Ishikawa (cell line): Measurements from ENCODE around the gene RAB44.

Experiments used
- CEBPB ChIP-seq: IDR thresholded peaks from 2 replicates; pipeline ENCODE4 v1.6.1; 2012
- CREB1 ChIP-seq: IDR thresholded peaks from 2 replicates; pipeline ENCODE4 v1.6.1; 2012; ENCODE audit warnings: low read depth
- EGR1 ChIP-seq: IDR thresholded peaks from 2 replicates; pipeline ENCODE4 v1.6.1; 2012
- EP300 ChIP-seq: IDR thresholded peaks from 2 replicates; pipeline ENCODE4 v1.6.1; 2012; ENCODE audit warnings: borderline replicate concordance
- FOXM1 ChIP-seq: IDR thresholded peaks from 2 replicates; pipeline ENCODE4 v1.6.1; 2012; ENCODE audit warnings: low read depth, borderline replicate concordance
- MAX ChIP-seq: IDR thresholded peaks from 2 replicates; pipeline ENCODE4 v1.6.1; 2012
- RAD21 ChIP-seq: IDR thresholded peaks from 2 replicates; pipeline ENCODE4 v1.6.1; 2012; ENCODE audit warnings: low read depth
- REST ChIP-seq: IDR thresholded peaks from 2 replicates; pipeline ENCODE4 v1.6.1; 2012; ENCODE audit warnings: low read depth, mild to moderate bottlenecking
- TAF1 ChIP-seq: IDR thresholded peaks from 2 replicates; pipeline ENCODE4 v1.6.1; 2012; ENCODE audit warnings: low read depth, mild to moderate bottlenecking
- TCF12 ChIP-seq: IDR thresholded peaks from 2 replicates; pipeline ENCODE4 v1.6.1; 2012; ENCODE audit warnings: low read depth
- TEAD4 ChIP-seq: IDR thresholded peaks from 2 replicates; pipeline ENCODE4 v1.6.1; 2012
- USF1 ChIP-seq: IDR thresholded peaks from 2 replicates; pipeline ENCODE4 v1.6.1; 2012
- YY1 ChIP-seq: IDR thresholded peaks from 2 replicates; pipeline ENCODE4 v1.6.1; 2012; ENCODE audit warnings: low read depth
- ZBTB7A ChIP-seq: IDR thresholded peaks from 2 replicates; pipeline ENCODE4 v1.6.1; 2012; ENCODE audit warnings: low read depth

- TF ChIP-seq RAD21 (no peak), TAF1 (no peak), USF1 (no peak), EP300 (no peak), MAX (no peak), CREB1 (no peak), TCF12 (no peak), YY1 (no peak), REST (no peak), CEBPB (no peak), TEAD4 (no peak), FOXM1 (no peak), EGR1 (no peak), ZBTB7A (no peak)
Measured at GRCh38 chr6:36698871-36699271, 1.2 kb downstream of the RAB44 start.
